Fibroblast of the conjunctiva (primary cell): Measurements from ENCODE around the gene COL4A2.
"Not testable (repeated sequence)": the region's sequence is repeated elsewhere in the genome, so short reads cannot be mapped to it uniquely, and the experiment has no call there.

ENCODE experiments used
- DNase-seq: peaks from one replicate; pipeline ENCODE4 v3.0.0-alpha.2; 2010; ENCODE audit warnings: low read depth

COL4A2 gene

DNA sequence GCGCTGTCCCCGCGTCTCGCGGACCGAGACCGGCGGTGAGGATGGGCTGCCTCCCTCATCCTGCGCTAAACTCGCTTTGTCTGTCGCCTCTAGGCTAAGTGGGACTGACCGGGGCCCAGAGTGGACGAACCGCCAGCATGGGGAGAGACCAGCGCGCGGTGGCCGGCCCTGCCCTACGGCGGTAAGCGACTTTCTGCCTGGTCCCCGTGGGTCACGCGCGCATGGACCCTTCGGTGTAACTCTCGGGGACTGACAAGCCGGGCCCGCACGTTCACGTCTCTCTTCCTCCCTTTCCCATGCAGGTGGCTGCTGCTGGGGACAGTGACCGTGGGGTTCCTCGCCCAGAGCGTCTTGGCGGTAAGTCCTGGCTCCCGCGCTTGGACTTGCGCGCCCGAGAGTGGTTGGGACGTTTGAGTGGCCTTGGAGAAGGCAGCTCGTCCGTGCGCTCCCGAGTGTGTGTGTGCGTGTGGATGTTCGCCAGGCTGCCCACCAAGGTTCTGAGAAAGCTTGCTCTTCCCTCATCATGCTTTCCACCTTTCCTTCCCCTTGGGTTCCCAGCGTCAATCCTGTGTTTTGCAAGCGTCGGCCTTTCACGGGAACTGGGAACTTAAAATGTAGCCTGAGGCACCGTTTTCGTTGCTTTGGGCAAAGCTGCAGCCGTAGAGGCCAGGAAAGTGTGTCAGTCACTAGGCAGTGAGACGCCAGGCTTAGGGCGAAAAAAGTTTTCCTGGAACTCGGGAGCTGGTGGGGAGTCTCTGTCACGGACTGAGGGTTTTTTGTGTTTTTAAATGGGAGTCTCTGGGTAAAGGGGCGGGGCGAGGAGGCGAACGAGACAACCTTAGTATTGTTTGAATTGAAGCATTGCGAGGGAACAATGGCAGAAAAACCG lies 927 bp downstream of the COL4A2 start:
- no peak for DNase-seq

DNA sequence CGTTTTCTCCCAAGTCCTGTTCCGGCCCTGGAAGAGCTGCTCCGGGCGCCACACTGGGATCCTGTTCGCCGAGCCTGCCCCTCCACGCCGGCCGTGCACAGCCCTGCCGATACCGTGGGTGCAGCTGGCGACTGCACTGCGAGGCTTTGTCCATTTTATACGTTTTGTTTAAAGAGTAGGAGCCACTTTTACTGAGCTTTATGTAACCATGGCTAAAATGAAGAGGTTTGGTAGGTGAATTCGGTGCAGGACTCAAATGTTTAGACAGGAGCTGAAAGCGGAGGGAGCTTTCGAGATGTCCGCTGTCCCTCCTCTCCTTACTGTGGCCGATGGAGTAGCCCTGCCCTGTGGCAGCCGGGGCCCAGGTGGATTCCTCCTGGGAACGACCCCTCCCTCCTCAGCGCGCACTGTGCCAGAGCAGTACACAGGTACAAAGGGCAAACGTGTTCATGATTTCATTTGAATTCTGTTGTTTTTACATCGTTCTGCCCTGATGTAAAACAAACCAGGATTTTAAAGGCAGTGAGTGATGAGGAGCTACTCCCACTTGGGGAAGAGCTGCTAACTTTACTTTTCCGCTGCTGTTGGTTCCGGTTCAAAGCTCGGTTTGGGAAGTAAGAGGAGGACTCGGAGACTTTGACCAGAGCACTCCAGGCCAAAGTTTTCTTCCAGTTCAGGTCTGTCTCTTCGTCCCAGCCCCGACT lies 1.7 kb downstream of the COL4A2 start:
- no peak for DNase-seq

DNA sequence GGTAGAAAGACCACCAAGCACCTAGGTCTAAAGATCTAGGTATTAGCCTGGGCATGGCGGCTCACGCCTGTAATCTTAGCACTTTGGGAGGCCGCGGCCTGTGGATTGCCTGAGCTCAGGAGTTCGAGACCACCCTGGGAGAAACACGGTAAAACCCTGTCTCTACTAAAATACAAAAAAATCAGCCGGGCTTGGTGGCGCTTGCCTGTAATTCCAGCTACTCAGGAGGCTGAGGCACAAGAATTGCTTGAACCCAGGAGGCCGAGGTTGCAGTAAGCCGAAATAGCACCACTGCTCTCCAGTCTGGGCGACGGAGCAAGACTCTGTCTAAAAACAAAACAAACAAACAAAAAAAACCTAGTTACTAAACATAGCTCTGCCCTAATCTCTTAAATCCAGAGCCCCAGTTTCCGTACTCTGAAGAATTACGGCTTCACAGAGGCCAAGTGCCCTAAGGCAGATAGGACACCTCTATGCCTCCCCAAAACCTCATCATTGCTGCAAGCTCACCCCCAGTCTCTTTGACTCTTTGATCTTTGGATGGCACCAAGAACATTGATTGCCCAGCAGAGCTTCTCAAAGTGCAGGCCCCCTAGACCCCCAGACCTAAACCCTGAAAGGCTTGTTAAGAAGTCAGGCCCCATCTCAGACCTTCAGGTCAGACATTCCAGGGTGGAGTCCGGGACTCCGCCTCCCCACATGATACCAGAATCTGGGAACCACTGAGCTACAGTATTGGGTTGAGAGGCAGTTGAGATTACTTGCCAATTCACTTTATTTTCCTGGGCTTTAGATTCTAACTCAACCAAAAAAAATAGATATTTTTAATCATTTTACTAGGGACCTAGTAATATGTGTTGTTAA lies 2.8 kb downstream of the COL4A2 start:
- DNase-seq: no peak

DNA sequence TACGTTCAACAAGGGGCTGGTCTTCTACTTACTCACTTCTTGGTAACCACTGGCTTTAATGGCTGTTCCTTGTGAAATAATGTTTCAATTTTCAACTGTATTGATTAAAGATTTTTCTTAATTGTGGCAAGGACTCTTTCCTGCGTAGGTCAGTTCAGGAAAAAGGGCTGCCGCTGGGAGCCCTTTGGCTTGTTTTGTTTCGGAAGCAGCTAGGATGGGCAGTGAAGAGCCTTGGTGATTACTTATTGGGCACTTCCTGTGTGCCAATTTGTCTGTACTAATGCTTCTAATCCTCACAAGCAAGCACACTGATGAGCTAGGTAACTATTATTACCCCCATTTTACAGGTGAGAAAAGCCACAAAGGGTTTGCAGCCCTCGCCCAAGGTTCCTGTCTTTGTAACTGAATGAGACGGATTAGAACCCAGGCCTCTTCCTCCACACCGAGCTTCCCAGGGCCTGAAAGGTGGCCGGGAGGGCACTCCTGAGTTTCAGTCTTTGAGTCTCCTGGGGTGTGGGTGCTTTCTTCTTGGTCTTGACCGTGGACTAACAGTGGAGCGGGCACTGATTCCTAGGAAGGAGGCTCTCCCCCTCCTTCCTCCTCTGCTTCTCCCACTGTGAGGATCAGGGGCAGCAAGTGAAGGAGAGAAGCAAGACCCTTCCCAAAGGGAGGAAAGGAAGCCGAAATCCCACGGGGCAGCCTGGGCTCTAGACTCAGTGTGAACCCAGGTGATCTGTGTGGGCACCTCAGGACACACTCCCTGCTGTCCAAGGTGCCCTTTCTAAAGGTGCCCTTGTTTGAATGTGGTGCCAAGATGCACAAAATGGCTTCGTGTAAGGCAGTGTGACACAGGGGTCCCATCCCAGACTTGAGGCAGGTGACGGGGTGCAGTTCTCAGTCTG lies 3.7 kb downstream of the COL4A2 start:
- no peak for DNase-seq

DNA sequence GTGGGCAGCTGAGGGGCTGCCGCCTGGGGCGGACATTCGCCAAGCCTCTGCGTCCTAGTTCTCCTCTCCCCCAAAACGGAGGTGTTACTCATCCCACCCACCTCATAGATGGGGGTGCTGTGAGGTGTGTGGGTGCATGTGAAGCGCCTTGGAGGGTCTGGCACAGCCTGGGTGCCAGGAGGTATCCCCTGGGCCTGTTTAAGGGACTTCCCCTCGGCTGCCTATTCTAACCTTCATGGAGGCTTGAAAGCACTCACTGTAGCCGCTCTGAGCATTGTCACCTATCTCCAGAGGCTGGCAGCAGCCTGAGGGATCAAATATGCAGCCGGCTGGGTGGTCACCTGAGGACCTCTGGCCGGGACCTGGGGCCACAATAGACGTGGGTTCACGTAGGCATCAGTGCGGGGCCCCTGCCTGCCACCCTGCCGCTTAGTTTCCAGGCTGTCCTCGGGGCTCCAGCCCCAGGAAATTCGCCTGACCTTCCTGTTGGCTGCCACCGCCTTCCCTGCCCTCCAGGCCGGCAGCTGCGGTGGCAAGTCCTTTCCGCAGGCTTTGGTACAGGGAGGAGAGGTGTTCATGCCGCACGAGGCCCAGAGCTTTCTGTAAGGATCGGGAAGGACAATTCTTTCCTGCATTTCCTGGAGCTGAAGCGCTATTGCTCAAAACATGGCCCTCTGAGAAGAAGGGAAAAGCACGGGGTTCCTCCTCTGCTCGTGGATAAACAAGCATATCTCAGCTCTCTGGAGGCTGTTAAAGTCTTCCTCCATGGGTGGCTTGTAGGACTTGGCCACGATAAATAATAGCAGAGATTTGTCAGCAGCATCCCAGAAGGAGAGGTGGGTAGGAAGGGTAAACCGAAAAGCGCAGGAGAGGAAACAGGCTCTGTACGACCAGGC lies 4.6 kb downstream of the COL4A2 start:
- DNase-seq: no peak

DNA sequence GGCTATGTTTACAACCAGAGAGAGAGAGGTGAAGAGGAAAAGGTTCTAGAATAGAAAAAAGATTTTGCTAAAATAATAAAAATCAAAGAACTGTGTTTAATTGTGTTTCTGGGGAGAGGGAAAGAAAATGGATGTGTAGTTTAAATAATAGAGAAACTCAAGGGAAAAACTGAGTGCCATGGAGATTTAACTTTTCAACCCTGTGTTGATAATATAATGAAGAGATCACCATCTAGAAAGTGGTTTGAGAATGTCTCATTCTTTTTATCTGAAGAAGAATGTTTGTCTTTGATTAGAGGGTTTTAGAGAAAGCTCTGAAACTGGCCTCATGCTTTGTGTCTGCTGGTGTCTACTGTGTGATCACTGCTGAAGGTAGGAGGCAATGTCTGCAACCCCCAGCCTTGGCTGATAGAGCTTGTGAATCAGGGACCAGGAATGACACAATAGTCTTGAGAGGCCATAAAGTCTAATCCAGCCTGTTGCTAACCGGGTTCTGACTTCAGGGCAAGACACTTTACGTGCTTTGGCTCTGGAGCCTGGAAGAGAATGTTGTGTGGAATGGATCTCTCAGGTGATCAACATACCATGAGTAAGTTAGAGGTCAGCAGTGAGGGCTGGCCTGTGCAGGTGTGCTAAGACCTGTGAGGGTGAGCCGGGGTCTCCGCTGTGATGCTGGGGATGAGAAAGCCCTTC lies 5.4 kb downstream of the COL4A2 start:
- no peak for DNase-seq

DNA sequence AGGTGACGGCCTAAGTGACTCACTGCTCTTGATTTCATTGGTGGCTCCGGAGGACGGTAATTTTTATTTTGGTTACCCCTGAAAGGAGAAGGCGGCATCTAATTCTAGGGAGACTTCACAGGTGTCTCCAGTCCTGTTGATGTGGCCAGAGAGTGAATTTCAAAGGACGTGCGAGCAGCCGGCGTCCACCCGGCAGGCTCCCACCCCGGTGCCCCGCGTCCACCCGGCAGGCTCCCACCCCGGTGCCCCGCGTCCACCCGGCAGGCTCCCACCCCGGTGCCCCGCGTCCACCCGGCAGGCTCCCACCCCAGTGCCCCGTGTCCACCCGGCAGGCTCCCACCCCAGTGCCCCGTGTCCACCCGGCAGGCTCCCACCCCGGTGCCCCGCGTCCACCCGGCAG lies 6.2 kb downstream of the COL4A2 start:
- not testable (repeated sequence) for DNase-seq

DNA sequence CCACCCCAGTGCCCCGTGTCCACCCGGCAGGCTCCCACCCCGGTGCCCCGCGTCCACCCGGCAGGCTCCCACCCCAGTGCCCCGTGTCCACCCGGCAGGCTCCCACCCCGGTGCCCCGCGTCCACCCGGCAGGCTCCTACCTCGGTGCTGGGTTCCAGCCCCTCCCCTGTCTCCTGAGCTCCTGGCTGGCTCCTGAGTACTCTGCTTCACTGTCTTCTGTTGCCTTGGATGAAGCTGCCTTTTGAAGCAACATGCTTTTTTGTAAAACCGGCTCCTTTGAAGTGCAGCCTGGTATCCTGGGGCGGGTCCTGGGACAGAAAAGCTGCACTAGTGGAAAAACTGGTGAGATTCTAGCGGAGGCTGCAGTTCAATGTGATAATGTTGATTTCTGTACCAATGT lies 6.6 kb downstream of the COL4A2 start:
- DNase-seq: not testable (repeated sequence)

DNA sequence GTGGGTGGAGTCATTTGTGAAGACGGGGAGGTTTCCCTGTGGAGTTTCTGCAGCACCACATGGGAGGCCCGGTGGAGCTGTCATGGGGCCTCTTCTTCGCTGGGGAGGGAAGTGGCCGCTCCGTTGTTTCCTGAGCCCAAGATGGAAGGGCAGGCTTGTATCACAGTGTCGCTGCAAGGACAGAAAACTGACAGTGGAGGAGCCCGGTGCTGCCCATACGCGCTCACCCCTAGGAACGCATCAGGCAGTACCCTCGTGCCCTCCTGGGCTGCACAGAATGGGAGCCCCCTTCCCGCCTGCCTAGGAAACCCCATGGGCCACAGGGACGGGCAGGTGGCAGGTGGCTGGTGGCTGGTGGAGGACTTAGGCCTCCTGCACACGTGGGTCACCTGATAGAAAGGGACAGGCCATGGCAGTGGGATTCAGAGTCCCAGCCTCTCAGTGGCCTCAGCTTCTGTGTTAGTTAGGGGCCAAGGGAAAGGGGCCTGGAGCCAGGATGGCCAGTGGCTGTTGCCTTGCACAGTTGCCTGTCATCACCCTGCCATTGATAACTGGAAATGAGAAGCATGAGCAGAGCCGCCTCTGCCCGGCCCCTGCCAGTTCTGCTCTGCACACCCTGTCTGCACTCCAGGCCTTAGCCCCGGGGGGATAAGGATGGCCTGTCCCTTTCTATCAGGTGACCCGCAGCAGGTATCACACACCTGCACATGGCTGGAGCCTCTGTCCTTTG lies 7.6 kb downstream of the COL4A2 start:
- DNase-seq: no peak

DNA sequence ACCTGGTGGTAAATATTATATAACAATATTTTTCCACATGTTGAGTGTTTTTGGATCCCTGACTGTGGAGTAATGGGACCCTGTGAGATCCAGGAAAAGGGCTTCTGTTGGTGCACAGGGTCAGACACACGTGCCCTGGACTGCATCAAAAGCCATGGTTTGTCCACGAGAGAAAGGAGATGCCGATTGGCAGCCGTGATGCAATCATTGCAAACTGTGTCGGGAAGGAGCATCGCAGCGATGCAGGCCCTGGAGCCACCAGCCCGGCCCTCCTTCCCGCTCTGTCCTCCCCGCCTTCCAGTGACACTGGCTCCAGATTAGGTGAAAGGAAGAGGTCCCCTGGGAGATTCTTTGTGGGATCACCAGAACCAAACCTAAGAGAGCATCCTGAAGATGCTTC lies 9.1 kb downstream of the COL4A2 start:
- DNase-seq: no peak

DNA sequence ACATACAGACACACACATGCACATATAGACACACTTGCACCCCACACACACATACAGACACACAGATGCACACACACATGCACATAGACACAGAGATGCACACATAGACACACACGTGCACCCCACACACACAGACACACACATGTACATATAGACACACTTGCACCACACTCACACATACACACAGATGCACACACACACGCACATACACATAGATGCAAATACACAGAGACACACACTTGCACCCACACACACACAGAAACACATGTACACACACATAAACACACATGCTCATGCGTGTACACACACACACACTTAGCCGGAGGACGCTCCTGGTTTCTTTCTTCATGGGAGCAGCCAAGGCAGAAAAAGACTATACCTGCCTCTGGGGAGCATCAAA lies 10.0 kb downstream of the COL4A2 start:
- DNase-seq: no peak

DNA sequence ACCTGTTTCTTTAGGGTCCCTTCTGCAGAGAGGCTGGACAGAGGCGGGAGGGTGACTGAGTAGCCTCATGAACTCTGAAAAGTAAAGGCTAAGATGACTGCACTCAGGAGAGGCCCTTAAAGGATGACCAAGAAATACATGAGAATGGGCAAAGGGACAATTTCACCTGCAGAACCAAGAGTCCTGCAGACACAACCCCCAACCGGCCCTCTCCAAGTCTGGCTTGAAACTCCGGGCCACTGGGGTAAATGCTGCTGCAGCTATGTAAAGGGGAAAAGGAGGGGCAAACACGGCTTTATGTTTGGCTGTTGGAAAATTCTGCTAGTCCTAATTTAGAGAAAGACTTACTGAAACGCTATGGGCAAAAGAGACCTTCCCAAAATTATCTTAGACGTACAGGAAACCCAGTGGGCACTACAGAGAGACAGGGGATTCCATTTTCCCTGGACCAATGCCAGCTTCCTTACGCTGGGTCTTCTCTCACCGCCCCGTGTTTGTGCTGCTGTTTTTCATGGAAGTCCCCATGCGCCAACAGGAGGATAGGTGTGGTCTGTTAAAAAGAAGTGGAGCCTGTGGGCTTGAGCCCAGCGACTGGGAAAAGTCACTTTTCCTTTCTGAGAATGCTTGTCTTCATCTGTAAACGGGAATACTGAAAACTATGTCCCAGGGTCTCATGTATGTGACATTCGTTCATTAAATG lies 10.6 kb downstream of the COL4A2 start:
- DNase-seq: no peak

DNA sequence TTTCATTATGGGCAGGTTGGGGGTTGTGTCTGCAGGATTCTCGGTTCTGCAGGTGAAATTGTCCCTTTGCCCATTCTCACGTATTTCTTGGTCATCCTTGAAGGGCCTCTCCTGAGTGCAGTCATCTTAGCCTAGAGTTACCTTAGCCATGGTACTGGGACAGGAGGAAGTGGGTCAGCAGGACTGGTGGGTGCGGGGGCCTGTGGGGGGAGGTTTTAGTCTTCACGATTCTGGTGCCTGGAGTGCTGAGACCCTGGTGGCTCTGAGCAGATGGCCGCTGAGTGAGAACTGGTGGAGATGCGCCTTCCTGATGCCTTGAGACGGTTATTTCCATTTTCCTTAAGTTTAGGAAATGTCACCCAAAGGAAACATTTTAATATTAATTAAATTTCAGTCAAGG lies 11.8 kb downstream of the COL4A2 start:
- DNase-seq: no peak

DNA sequence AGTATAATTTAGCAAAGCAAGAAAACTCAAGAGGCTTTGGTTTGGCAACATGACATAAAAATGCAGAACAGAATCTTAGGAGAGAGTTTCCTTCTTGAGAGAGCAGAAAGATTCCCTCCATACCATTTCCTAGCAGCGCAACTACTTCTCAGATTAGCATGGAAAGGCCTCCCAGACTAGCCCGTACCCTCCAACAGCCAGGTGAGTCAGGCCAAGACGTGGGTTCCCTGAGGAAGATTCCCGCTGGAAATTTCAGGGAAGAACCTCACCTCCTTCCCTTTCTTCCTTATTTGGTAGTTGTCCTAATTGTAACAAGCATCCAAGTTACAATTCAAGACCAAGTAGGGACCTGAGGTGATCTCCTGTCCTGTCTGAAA lies 12.3 kb downstream of the COL4A2 start:
- no peak for DNase-seq

DNA sequence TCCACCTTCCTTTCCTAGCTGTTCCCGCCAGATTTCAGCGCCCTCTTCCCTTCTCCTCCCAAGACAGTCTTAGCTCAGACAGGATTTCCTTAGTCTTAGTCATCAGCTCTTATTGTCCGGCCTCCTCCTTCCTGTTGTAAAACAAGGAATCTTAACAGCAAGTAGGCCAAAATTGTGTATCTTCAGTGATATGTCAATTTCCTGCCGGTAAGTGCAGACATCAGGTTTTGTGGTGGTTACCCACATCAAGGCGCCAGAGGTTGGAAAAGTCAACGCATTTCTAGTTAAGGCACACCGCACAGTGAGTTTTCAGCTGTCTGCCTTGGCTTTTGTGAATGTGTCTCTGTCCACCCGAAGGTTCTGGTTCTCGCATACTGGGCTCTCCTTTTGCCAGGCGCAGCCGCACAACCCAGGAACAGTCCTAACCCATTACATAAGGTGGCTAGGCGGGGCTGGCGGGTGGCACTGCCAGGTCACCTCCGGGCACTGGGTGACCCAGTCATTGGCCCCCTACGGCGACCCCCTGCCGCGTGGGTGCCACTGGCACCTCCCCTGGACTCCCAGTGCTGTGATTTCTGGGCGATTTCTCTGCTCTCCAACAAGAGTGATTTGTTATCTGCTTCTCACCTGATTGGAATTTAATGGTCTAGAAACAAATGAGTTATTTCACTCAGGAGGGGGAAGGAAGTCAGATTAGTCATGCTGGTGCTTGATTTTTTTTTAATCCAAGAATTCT lies 12.9 kb downstream of the COL4A2 start:
- no peak for DNase-seq

DNA sequence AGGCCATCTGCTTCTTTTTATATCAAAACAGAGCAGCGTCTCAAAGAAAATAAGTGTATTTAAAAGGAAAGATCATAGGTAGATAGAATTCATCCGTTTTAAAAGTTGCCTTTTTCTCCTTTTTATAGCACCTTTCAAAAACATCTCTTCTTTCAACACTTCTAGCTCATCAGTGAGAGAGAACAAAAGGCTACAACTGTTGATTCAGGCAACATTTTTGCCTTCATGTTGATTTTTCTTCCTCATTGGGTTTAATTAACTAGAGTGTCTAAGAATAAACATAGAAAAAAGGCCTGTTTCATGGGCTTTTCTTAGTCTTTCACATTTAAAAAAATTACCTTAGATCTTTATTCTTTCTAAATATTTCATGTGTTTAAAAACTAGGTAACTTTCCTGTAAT lies 13.6 kb downstream of the COL4A2 start:
- DNase-seq: no peak

DNA sequence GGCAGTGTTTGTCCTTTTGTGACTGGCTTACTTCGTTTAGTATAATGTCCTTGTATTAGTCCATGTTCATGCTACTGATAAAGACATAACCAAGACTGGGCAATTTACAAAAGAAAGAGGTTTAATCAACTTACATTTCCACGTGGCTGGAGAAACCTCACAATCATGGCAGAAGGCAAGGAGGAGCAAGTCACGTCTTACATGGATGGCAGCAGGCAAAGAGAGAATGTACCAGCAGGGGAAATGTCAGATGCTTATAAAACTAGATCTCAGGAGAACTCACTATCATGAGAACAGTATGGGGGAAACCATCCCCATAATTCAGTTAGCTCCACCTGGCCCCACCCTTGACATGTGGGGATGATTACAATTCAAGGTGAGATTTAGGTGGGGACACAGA lies 14.5 kb downstream of the COL4A2 start:
- not testable (repeated sequence) for DNase-seq
